ENCODE measurements around the gene MRTFB. TPM values are rescaled to one million over a fixed set of nuclear protein-coding genes. Genes with fewer than 3 reads are reported as not detected.
A peak's percentile ranks its signal among the peaks of the same experiment; 100 is the strongest.

The MRTFB gene
- total and polyA plus RNA-seq, 2 of the 13 experiments (the other 11 are each of a cell fraction or from before 2014, with no cell fraction given): 11.4 to 14.0 TPM

DNA sequence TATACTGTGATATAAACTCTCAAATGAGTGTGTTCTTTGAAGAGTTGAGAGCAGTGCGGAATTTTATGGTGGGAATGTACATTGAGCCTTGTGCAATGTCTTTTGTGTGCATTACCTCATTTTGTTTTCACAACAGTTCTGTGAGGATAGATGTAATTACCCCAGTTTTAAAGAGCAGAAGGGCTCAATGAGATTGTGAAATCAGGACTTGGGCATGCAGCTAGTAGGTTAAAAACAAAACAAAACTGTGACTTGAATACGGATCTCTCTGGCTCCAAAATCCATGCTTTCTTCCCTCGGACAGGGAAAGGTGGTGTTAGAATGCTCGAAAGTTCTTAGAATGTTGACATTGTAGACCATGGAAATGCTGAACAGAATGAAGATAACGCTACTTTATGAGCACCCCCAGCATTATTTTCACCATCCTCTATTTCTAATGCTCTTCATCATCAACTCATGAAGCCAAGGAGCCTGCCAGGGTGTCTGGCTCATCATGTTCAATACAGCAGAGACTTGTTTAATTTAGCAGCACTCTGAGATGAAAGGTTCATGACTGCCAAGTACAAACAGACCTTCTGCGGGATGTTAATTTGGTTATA is 17.1 kb downstream of the MRTFB start (continued):
- TF ChIP-seq, protein P1, sequence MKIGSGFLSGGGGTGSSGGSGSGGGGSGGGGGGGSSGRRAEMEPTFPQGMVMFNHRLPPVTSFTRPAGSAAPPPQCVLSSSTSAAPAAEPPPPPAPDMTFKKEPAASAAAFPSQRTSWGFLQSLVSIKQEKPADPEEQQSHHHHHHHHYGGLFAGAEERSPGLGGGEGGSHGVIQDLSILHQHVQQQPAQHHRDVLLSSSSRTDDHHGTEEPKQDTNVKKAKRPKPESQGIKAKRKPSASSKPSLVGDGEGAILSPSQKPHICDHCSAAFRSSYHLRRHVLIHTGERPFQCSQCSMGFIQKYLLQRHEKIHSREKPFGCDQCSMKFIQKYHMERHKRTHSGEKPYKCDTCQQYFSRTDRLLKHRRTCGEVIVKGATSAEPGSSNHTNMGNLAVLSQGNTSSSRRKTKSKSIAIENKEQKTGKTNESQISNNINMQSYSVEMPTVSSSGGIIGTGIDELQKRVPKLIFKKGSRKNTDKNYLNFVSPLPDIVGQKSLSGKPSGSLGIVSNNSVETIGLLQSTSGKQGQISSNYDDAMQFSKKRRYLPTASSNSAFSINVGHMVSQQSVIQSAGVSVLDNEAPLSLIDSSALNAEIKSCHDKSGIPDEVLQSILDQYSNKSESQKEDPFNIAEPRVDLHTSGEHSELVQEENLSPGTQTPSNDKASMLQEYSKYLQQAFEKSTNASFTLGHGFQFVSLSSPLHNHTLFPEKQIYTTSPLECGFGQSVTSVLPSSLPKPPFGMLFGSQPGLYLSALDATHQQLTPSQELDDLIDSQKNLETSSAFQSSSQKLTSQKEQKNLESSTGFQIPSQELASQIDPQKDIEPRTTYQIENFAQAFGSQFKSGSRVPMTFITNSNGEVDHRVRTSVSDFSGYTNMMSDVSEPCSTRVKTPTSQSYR (CRISPR knock-in tag; IDR thresholded peaks at IDR 0.05; ENCODE audit: borderline replicate concordance): peak; percentile 13; the same call in 1 of the 2 replicates
- TF ChIP-seq ZNF749 (CRISPR knock-in tag; IDR thresholded peaks at IDR 0.05; ENCODE audit: borderline replicate concordance) (peak; percentile 86; the same call in 1 of the 2 replicates), ZSCAN21 (CRISPR knock-in tag; IDR thresholded peaks at IDR 0.05; ENCODE audit: borderline replicate concordance) (0 out of 2 replicates have a peak, but pooled peaks have one; percentile 51), ZNF772 (CRISPR knock-in tag; IDR thresholded peaks at IDR 0.05) (0 out of 2 replicates have a peak, but pooled peaks have one; percentile 31), GABPB1 (CRISPR knock-in tag; IDR thresholded peaks at IDR 0.05) (peak; percentile 24; the same call in 1 of the 2 replicates), SOX13 (IDR thresholded peaks at IDR 0.05) (peak; percentile 70; the same call in 1 of the 2 replicates), SOX13 (CRISPR knock-in tag; conservative IDR thresholded peaks at IDR 0.05 in 1 of 2, IDR thresholded peaks at IDR 0.05 in 1 of 2) (peak in 1 of 2 experiments; percentile 94; a peak in 2 of 4 replicates), MAFF (IDR thresholded peaks at IDR 0.05; ENCODE audit: low read depth, low read length) (no peak), NPAS2 (CRISPR knock-in tag; IDR thresholded peaks at IDR 0.05; ENCODE audit: borderline replicate concordance) (no peak), MXD4 (CRISPR knock-in tag; IDR thresholded peaks at IDR 0.05) (peak; percentile 92), RARA (CRISPR knock-in tag; IDR thresholded peaks at IDR 0.05) (peak; percentile 69), CBX5 (CRISPR knock-in tag; IDR thresholded peaks at IDR 0.05; ENCODE audit: borderline replicate concordance) (0 out of 2 replicates have a peak, but pooled peaks have one; percentile 40), MIXL1 (CRISPR knock-in tag; IDR thresholded peaks at IDR 0.05) (peak; percentile 97), ZNF367 (CRISPR knock-in tag; IDR thresholded peaks at IDR 0.05; ENCODE audit: borderline replicate concordance) (peak; percentile 88; the same call in 1 of the 2 replicates), SATB2 (CRISPR knock-in tag; IDR thresholded peaks at IDR 0.05) (peak; percentile 64; the same call in 1 of the 2 replicates), ZFY (CRISPR knock-in tag; IDR thresholded peaks at IDR 0.05) (no peak), ZFP82 (CRISPR knock-in tag; IDR thresholded peaks at IDR 0.05; ENCODE audit: borderline replicate concordance) (no peak)
- TF ChIP-seq, protein P2, sequence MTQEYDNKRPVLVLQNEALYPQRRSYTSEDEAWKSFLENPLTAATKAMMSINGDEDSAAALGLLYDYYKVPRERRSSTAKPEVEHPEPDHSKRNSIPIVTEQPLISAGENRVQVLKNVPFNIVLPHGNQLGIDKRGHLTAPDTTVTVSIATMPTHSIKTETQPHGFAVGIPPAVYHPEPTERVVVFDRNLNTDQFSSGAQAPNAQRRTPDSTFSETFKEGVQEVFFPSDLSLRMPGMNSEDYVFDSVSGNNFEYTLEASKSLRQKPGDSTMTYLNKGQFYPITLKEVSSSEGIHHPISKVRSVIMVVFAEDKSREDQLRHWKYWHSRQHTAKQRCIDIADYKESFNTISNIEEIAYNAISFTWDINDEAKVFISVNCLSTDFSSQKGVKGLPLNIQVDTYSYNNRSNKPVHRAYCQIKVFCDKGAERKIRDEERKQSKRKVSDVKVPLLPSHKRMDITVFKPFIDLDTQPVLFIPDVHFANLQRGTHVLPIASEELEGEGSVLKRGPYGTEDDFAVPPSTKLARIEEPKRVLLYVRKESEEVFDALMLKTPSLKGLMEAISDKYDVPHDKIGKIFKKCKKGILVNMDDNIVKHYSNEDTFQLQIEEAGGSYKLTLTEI (CRISPR knock-in tag; conservative IDR thresholded peaks at IDR 0.05): no peak
- TF ChIP-seq, protein P3, sequence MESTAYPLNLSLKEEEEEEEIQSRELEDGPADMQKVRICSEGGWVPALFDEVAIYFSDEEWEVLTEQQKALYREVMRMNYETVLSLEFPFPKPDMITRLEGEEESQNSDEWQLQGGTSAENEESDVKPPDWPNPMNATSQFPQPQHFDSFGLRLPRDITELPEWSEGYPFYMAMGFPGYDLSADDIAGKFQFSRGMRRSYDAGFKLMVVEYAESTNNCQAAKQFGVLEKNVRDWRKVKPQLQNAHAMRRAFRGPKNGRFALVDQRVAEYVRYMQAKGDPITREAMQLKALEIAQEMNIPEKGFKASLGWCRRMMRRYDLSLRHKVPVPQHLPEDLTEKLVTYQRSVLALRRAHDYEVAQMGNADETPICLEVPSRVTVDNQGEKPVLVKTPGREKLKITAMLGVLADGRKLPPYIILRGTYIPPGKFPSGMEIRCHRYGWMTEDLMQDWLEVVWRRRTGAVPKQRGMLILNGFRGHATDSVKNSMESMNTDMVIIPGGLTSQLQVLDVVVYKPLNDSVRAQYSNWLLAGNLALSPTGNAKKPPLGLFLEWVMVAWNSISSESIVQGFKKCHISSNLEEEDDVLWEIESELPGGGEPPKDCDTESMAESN (CRISPR knock-in tag; conservative IDR thresholded peaks at IDR 0.05): peak; percentile 93
- TF ChIP-seq, protein P4, sequence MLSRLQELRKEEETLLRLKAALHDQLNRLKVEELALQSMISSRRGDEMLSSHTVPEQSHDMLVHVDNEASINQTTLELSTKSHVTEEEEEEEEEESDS (CRISPR knock-in tag; IDR thresholded peaks at IDR 0.05; ENCODE audit: borderline replicate concordance): 0 out of 2 replicates have a peak, but pooled peaks have one; percentile 63
- TF ChIP-seq, protein P5, sequence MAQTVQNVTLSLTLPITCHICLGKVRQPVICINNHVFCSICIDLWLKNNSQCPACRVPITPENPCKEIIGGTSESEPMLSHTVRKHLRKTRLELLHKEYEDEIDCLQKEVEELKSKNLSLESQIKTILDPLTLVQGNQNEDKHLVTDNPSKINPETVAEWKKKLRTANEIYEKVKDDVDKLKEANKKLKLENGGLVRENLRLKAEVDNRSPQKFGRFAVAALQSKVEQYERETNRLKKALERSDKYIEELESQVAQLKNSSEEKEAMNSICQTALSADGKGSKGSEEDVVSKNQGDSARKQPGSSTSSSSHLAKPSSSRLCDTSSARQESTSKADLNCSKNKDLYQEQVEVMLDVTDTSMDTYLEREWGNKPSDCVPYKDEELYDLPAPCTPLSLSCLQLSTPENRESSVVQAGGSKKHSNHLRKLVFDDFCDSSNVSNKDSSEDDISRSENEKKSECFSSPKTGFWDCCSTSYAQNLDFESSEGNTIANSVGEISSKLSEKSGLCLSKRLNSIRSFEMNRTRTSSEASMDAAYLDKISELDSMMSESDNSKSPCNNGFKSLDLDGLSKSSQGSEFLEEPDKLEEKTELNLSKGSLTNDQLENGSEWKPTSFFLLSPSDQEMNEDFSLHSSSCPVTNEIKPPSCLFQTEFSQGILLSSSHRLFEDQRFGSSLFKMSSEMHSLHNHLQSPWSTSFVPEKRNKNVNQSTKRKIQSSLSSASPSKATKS (CRISPR knock-in tag; IDR thresholded peaks at IDR 0.05): no peak; the same call in 1 of the 2 replicates

Data from HepG2 (cell line).